H9 (cell line): ENCODE data around the gene SF3A2. TPM values are rescaled to one million over a fixed set of nuclear protein-coding genes. Genes with fewer than 3 reads are reported as not detected.

Experiments used
- DNase-seq: peaks from one replicate; pipeline ENCODE4 v3.0.0-alpha.2; 2017
- H2AFZ ChIP-seq: one replicate; pipeline ENCODE4 v1.6.1; 2013; ENCODE audit warnings: mild to moderate bottlenecking, low read length, control low read depth, moderate library complexity
- H2AK5ac ChIP-seq: 2 replicates; pipeline ENCODE4 v1.6.1; 2013; ENCODE audit warnings: low read length, control low read depth, mixed read lengths; ENCODE audit not compliant: insufficient read length
- H2BK120ac ChIP-seq: one replicate; pipeline ENCODE4 v1.6.1; 2013; ENCODE audit warnings: low read depth, mild to moderate bottlenecking, low read length, control low read depth, inconsistent platforms; ENCODE audit not compliant: poor library complexity, severe bottlenecking
- H2BK12ac ChIP-seq: 2 replicates; pipeline ENCODE4 v1.6.1; 2013; ENCODE audit warnings: low read length, control low read depth, mixed read lengths, low read depth; ENCODE audit not compliant: insufficient read length
- H2BK15ac ChIP-seq: 2 replicates; pipeline ENCODE4 v1.6.1; 2013; ENCODE audit warnings: low read depth, low read length, control low read depth
- H2BK20ac ChIP-seq: one replicate; pipeline ENCODE4 v1.6.1; 2013; ENCODE audit warnings: low read depth, mild to moderate bottlenecking, low read length, control low read depth, inconsistent platforms; ENCODE audit not compliant: poor library complexity, severe bottlenecking
- H2BK5ac ChIP-seq: 2 replicates; pipeline ENCODE4 v1.6.1; 2013; ENCODE audit warnings: low read length, control low read depth, mixed read lengths; ENCODE audit not compliant: insufficient read length
- H3K14ac ChIP-seq: 2 replicates; pipeline ENCODE4 v1.6.1; 2013; ENCODE audit warnings: low read length, control low read depth; ENCODE audit not compliant: insufficient read depth
- H3K18ac ChIP-seq: 2 replicates; pipeline ENCODE4 v1.6.1; 2013; ENCODE audit warnings: low read depth, mild to moderate bottlenecking, mixed read lengths, low read length, control low read depth; ENCODE audit not compliant: insufficient read length
- H3K23ac ChIP-seq: 2 replicates; pipeline ENCODE4 v1.6.1; 2013; ENCODE audit warnings: low read length, control low read depth, mixed read lengths, low read depth; ENCODE audit not compliant: insufficient read length
- H3K23me2 ChIP-seq: 2 replicates; pipeline ENCODE4 v1.6.1; 2013; ENCODE audit warnings: low read depth, mild to moderate bottlenecking, mixed read lengths, low read length, control low read depth; ENCODE audit not compliant: insufficient read length, poor library complexity, severe bottlenecking
- H3K27ac ChIP-seq: 2 replicates; pipeline ENCODE4 v1.5.1; 2013; ENCODE audit warnings: low read length, control low read depth, mixed read lengths, low read depth; ENCODE audit not compliant: insufficient read length
- H3K27me3 ChIP-seq: 2 replicates; pipeline ENCODE4 v1.6.1; 2013; ENCODE audit warnings: low read length, control low read depth, inconsistent platforms; ENCODE audit not compliant: insufficient read depth
- H3K4ac ChIP-seq: 2 replicates; pipeline ENCODE4 v1.6.1; 2013; ENCODE audit warnings: low read depth, mild to moderate bottlenecking, control low read depth, inconsistent platforms, low read length, moderate library complexity
- H3K4me1 ChIP-seq: 2 replicates; pipeline ENCODE4 v1.6.1; 2013; ENCODE audit warnings: low read length, control low read depth, inconsistent platforms; ENCODE audit not compliant: insufficient read depth
- H3K4me2 ChIP-seq: 2 replicates; pipeline ENCODE4 v1.6.1; 2013; ENCODE audit warnings: low read length, control low read depth, mixed read lengths; ENCODE audit not compliant: insufficient read length, insufficient read depth
- H3K56ac ChIP-seq: 2 replicates; pipeline ENCODE4 v1.6.1; 2013; ENCODE audit warnings: low read depth, mild to moderate bottlenecking, mixed read lengths, low read length, control low read depth; ENCODE audit not compliant: insufficient read length
- H3K79me1 ChIP-seq: 2 replicates; pipeline ENCODE4 v1.6.1; 2013; ENCODE audit warnings: low read depth, mild to moderate bottlenecking, moderate library complexity, low read length, control low read depth, inconsistent platforms; ENCODE audit not compliant: insufficient read depth, poor library complexity, severe bottlenecking
- H3K79me2 ChIP-seq: 2 replicates; pipeline ENCODE4 v1.6.1; 2013; ENCODE audit warnings: low read length, control low read depth, inconsistent platforms; ENCODE audit not compliant: insufficient read depth
- H3K9ac ChIP-seq: 2 replicates; pipeline ENCODE4 v1.6.1; 2013; ENCODE audit warnings: low read length, control low read depth, mixed read lengths; ENCODE audit not compliant: insufficient read length; ENCODE audit errors: extremely low read depth
- H3K9me3 ChIP-seq: one replicate; pipeline ENCODE4 v1.6.1; 2013; ENCODE audit warnings: low read depth, low read length, inconsistent platforms; ENCODE audit not compliant: control insufficient read depth
- H3T11ph ChIP-seq: one replicate; pipeline ENCODE4 v1.6.1; 2013; ENCODE audit warnings: mild to moderate bottlenecking, low read length, control low read depth, inconsistent platforms
- H4K20me1 ChIP-seq: one replicate; pipeline ENCODE4 v1.6.1; 2013; ENCODE audit not compliant: control insufficient read depth, insufficient read length, insufficient read depth
- H4K5ac ChIP-seq: 2 replicates; pipeline ENCODE4 v1.6.1; 2013; ENCODE audit warnings: low read depth, mild to moderate bottlenecking, mixed read lengths, low read length, control low read depth; ENCODE audit not compliant: insufficient read length
- H4K8ac ChIP-seq: replicated peaks from 2 replicates; pipeline ENCODE4 v1.6.1; 2013; ENCODE audit warnings: low read length, control low read depth, mixed read lengths, low read depth; ENCODE audit not compliant: insufficient read length
- H4K91ac ChIP-seq: 2 replicates; pipeline ENCODE4 v1.6.1; 2013; ENCODE audit warnings: low read depth, mild to moderate bottlenecking, moderate library complexity, mixed read lengths, low read length, control low read depth; ENCODE audit not compliant: insufficient read length
- H3K27ac Mint-ChIP-seq, 3 experiments: 2 replicates in 2 of 3; 3 replicates in 1 of 3; pipeline ENCODE4 v1.8.0; 2020 to 2021; ENCODE audit warnings: mixed read lengths in 3 of 3, mild to moderate bottlenecking in 1 of 3, moderate library complexity in 1 of 3
- H3K27me3 Mint-ChIP-seq: 2 replicates; pipeline ENCODE4 v1.8.0; 2021; ENCODE audit warnings: low read depth, mild to moderate bottlenecking, moderate library complexity, mixed read lengths
- H3K36me3 Mint-ChIP-seq, 3 experiments: 2 replicates in 2 of 3; 3 replicates in 1 of 3; pipeline ENCODE4 v1.8.0; 2020 to 2021; ENCODE audit warnings: low read depth in 3 of 3, mixed read lengths in 3 of 3; ENCODE audit not compliant: insufficient read depth in 1 of 3
- H3K4me1 Mint-ChIP-seq, 2 experiments: 2 replicates each; pipeline ENCODE4 v1.8.0; 2020; ENCODE audit warnings: mixed read lengths in 2 of 2
- H3K4me3 Mint-ChIP-seq, 2 experiments: 2 replicates in 1 of 2; 3 replicates in 1 of 2; pipeline ENCODE4 v1.8.0; 2020 to 2021; ENCODE audit warnings: mild to moderate bottlenecking in 2 of 2, mixed read lengths in 2 of 2, moderate library complexity in 1 of 2
- H3K9me3 Mint-ChIP-seq, 2 experiments: 2 replicates in 1 of 2; 3 replicates in 1 of 2; pipeline ENCODE4 v1.8.0; 2020; ENCODE audit warnings: mild to moderate bottlenecking in 2 of 2, mixed read lengths in 2 of 2, moderate library complexity in 1 of 2
- CTCF ChIP-seq: fragments of 200-600 bp; sonication (generic); conservative IDR thresholded peaks from 3 replicates; pipeline ENCODE4 v1.8.0; 2021; ENCODE audit warnings: antibody characterized with exemption, mild to moderate bottlenecking
- WGBS: extraction: QIAGEN DNeasy Blood & Tissue Kit; methylation state at CpG from one replicate; pipeline ENCODE4 v1.1.7; 2013; ENCODE audit warnings: missing lambda C conversion rate, low lambda C conversion rate, mixed read lengths; ENCODE audit not compliant: insufficient read length; ENCODE audit errors: extremely low coverage; 5-methylcytosine and 5-hydroxymethylcytosine counted together
- total RNA-seq: library from RNA; stranded (reverse); gene quantifications from 2 replicates; pipeline ENCODE4 v1.2.1, GENCODE V29; 2021

The SF3A2 gene
- total RNA-seq, 1 experiment from 2014 or later: 166 TPM

- Histone ChIP-seq H2BK15ac (no peak overlapping the region), H3K4ac (no peak overlapping the region), H3K79me2 (peaks cover 2% of the 10 kb centered on the region; the same call in 1 of the 2 replicates)
These were observed 39.4 kb upstream of the SF3A2 start for GRCh38 chr19:2197270-2197669.

More at GRCh38 chr19:2197270-2197669, 39.4 kb upstream of the SF3A2 start:
- Histone ChIP-seq H3K4me2 (no peak overlapping the region), H2BK20ac (no peak overlapping the region), H3K27ac (no peak overlapping the region), H2AK5ac (no peak overlapping the region), H3K14ac (no peak overlapping the region; the same call in 1 of the 2 replicates), H3K9me3 (no peaks in the 10 kb centered on the region), H3T11ph (no peak overlapping the region), H2BK5ac (no peak overlapping the region), H2BK120ac (no peak overlapping the region), H4K5ac (no peak overlapping the region), H3K79me1 (no peaks in the 10 kb centered on the region), H3K18ac (no peak overlapping the region), H3K23me2 (no peaks in the 10 kb centered on the region), H2AFZ (no peak overlapping the region), H4K91ac (no peak overlapping the region), H4K8ac (no peak overlapping the region), H3K9ac (no peak overlapping the region), H3K4me1 (no peaks in the 10 kb centered on the region), H3K27me3 (no peaks in the 10 kb centered on the region), H3K23ac (no peak overlapping the region), H2BK12ac (no peak overlapping the region), H4K20me1 (peaks cover 5% of the 10 kb centered on the region), H3K56ac (no peak overlapping the region)
- Mint-ChIP-seq H3K4me1 (peaks cover 3 to 6% of the 10 kb centered on the region in 2 experiments; a peak in 3 of 4 replicates), H3K27ac (peak overlapping the region; percentile 74 to 85 (median 82); a peak in 5 of 7 replicates), H3K9me3 (peaks cover 0 to 8% of the 10 kb centered on the region in 2 experiments; a peak in 1 of 5 replicates), H3K27me3 (no peaks in the 10 kb centered on the region; the same call in 1 of the 2 replicates), H3K36me3 (peaks cover 23 to 42% (median 36%) of the 10 kb centered on the region in 3 experiments), H3K4me3 (no peak overlapping the region)
- TF ChIP-seq CTCF: no peak
- WGBS: no CpG with 5 or more reads among the region's 15 CpGs
- DNase-seq: no peak
